T-helper 2 cell treated with Interferon-gamma antibody and Interleukin-4, amounts not matched to agents 5 μg/mL and 100 μg/mL, for 36 hours (primary cell): ENCODE results near the gene LRRC74B.
"Not testable (repeated sequence)": the region's sequence is repeated elsewhere in the genome, so short reads cannot be mapped to it uniquely, and the experiment has no call there.

Experiments used
- DNase-seq: peaks from one replicate; pipeline ENCODE4 v3.0.0; 2021; ENCODE audit warnings: low spot score
- H3K27ac Mint-ChIP-seq: one replicate; pipeline ENCODE4 v1.8.0; 2021; ENCODE audit warnings: mild to moderate bottlenecking, mixed read lengths
- H3K27me3 Mint-ChIP-seq: one replicate; pipeline ENCODE4 v1.8.0; 2021; ENCODE audit warnings: low read depth, mixed read lengths
- H3K36me3 Mint-ChIP-seq: one replicate; pipeline ENCODE4 v1.8.0; 2021; ENCODE audit warnings: low read depth, mixed read lengths
- H3K4me1 Mint-ChIP-seq: one replicate; pipeline ENCODE4 v1.8.0; 2021; ENCODE audit warnings: low read depth, mixed read lengths
- H3K4me3 Mint-ChIP-seq: one replicate; pipeline ENCODE4 v1.8.0; 2022; ENCODE audit warnings: mild to moderate bottlenecking, moderate library complexity, mixed read lengths
- H3K9me3 Mint-ChIP-seq: one replicate; pipeline ENCODE4 v1.8.0; 2021; ENCODE audit warnings: mixed read lengths

The LRRC74B gene

GRCh38 chr22:21009208-21009607, 36.5 kb upstream of the LRRC74B start:
- H3K4me3 Mint-ChIP-seq, H3K27me3 Mint-ChIP-seq, H3K27ac Mint-ChIP-seq, H3K36me3 Mint-ChIP-seq, DNase-seq, H3K9me3 Mint-ChIP-seq, H3K4me1 Mint-ChIP-seq: not testable (repeated sequence)

- no peaks in the 10 kb centered on the region for H3K9me3 Mint-ChIP-seq
- no peak overlapping the region for H3K27ac Mint-ChIP-seq
- H3K4me1 Mint-ChIP-seq, result peaks cover 10% of the 10 kb centered on the region
- peaks cover 5% of the 10 kb centered on the region for H3K27me3 Mint-ChIP-seq
- DNase-seq, result no peak
- H3K4me3 Mint-ChIP-seq, result no peak overlapping the region
- H3K36me3 Mint-ChIP-seq, result no peaks in the 10 kb centered on the region
These were observed 35.9 kb upstream of the LRRC74B start for GRCh38 chr22:21009638-21010425.

GRCh38 chr22:21010426-21011113, 35.2 kb upstream of the LRRC74B start:
- Mint-ChIP-seq H3K36me3 (no peaks in the 10 kb centered on the region), H3K27ac (no peak overlapping the region), H3K4me3 (no peak overlapping the region), H3K9me3 (no peaks in the 10 kb centered on the region), H3K4me1 (peaks cover 15% of the 10 kb centered on the region), H3K27me3 (peaks cover 7% of the 10 kb centered on the region)
- DNase-seq, result no peak

- DNase-seq, result no peak
- Mint-ChIP-seq H3K27ac (no peak overlapping the region), H3K27me3 (peaks cover 7% of the 10 kb centered on the region), H3K36me3 (no peaks in the 10 kb centered on the region), H3K9me3 (no peaks in the 10 kb centered on the region), H3K4me1 (peaks cover 15% of the 10 kb centered on the region), H3K4me3 (no peak overlapping the region)
These were observed 33.0 kb upstream of the LRRC74B start for GRCh38 chr22:21012446-21013407.

GRCh38 chr22:21013657-21014201, 32.0 kb upstream of the LRRC74B start:
- Mint-ChIP-seq H3K9me3 (no peaks in the 10 kb centered on the region), H3K4me1 (peaks cover 15% of the 10 kb centered on the region), H3K4me3 (peak overlapping the region; percentile 86), H3K36me3 (no peaks in the 10 kb centered on the region), H3K27me3 (peaks cover 7% of the 10 kb centered on the region), H3K27ac (peak overlapping the region; percentile 76)
- DNase-seq, result no peak

- H3K27ac Mint-ChIP-seq, result peak overlapping the region; percentile 76
- DNase-seq, result peak; percentile 85
These were observed 31.5 kb upstream of the LRRC74B start for GRCh38 chr22:21014202-21014725.

GRCh38 chr22:21014726-21015465, 30.9 kb upstream of the LRRC74B start, which contains the start of gene P2RX6:
Gene P2RX6, plus strand, starts transcription at chr22:21015165. Its CDS starts 10 bp downstream, at chr22:21015175.
- Mint-ChIP-seq H3K4me1 (peaks cover 15% of the 10 kb centered on the region), H3K27ac (peak within 1 kb of the TSS; percentile 76), H3K36me3 (no peaks in the 10 kb centered on the region), H3K27me3 (peaks cover 7% of the 10 kb centered on the region), H3K9me3 (no peaks in the 10 kb centered on the region), H3K4me3 (peak within 1 kb of the TSS; percentile 86)
- DNase-seq, result no peak

More at GRCh38 chr22:21014202-21014725, 31.5 kb upstream of the LRRC74B start:
- H3K27me3 Mint-ChIP-seq, result peaks cover 7% of the 10 kb centered on the region
- H3K9me3 Mint-ChIP-seq, result no peaks in the 10 kb centered on the region
- H3K36me3 Mint-ChIP-seq, result no peaks in the 10 kb centered on the region
- peaks cover 15% of the 10 kb centered on the region for H3K4me1 Mint-ChIP-seq
- H3K4me3 Mint-ChIP-seq, result peak overlapping the region; percentile 86

GRCh38 chr22:21015466-21016006, 30.2 kb upstream of the LRRC74B start:
- peaks cover 15% of the 10 kb centered on the region for H3K4me1 Mint-ChIP-seq
- no peaks in the 10 kb centered on the region for H3K36me3 Mint-ChIP-seq

GRCh38 chr22:21016644-21017420, 28.9 kb upstream of the LRRC74B start:
- H3K4me3 Mint-ChIP-seq, result no peak overlapping the region
- no peaks in the 10 kb centered on the region for H3K9me3 Mint-ChIP-seq
- peaks cover 7% of the 10 kb centered on the region for H3K27me3 Mint-ChIP-seq
- H3K27ac Mint-ChIP-seq, result peak overlapping the region; percentile 47
- H3K36me3 Mint-ChIP-seq, result no peaks in the 10 kb centered on the region
- peaks cover 15% of the 10 kb centered on the region for H3K4me1 Mint-ChIP-seq
- DNase-seq, result no peak

More at GRCh38 chr22:21015466-21016006, 30.2 kb upstream of the LRRC74B start:
- H3K27ac Mint-ChIP-seq, result no peak overlapping the region
- peaks cover 7% of the 10 kb centered on the region for H3K27me3 Mint-ChIP-seq
- no peak for DNase-seq
- no peaks in the 10 kb centered on the region for H3K9me3 Mint-ChIP-seq
- no peak overlapping the region for H3K4me3 Mint-ChIP-seq

GRCh38 chr22:21018314-21018713, 27.4 kb upstream of the LRRC74B start:
- no peaks in the 10 kb centered on the region for H3K36me3 Mint-ChIP-seq
- H3K27ac Mint-ChIP-seq, result no peak overlapping the region
- H3K4me3 Mint-ChIP-seq, result no peak overlapping the region
- no peak for DNase-seq
- H3K27me3 Mint-ChIP-seq, result peaks cover 7% of the 10 kb centered on the region
- peaks cover 15% of the 10 kb centered on the region for H3K4me1 Mint-ChIP-seq
- no peaks in the 10 kb centered on the region for H3K9me3 Mint-ChIP-seq

GRCh38 chr22:21020802-21021429, 24.8 kb upstream of the LRRC74B start:
- H3K4me1 Mint-ChIP-seq, result peaks cover 8% of the 10 kb centered on the region
- no peaks in the 10 kb centered on the region for H3K27me3 Mint-ChIP-seq
- no peaks in the 10 kb centered on the region for H3K9me3 Mint-ChIP-seq
- H3K27ac Mint-ChIP-seq, result no peak overlapping the region
- H3K4me3 Mint-ChIP-seq, result no peak overlapping the region
- H3K36me3 Mint-ChIP-seq, result no peaks in the 10 kb centered on the region
- DNase-seq, result no peak

GRCh38 chr22:21022507-21022906, 23.2 kb upstream of the LRRC74B start:
- Mint-ChIP-seq H3K27me3 (no peaks in the 10 kb centered on the region), H3K4me3 (no peak overlapping the region), H3K4me1 (peaks cover 8% of the 10 kb centered on the region), H3K27ac (no peak overlapping the region), H3K9me3 (no peaks in the 10 kb centered on the region), H3K36me3 (no peaks in the 10 kb centered on the region)
- DNase-seq, result no peak
